ENCODE measurements around the gene GJB6.
"Not testable (repeated sequence)": the region's sequence is repeated elsewhere in the genome, so short reads cannot be mapped to it uniquely, and the experiment has no call there.

GJB6 gene

GRCh38 chr13:20231839-20232555 lies at the start of gene GJB6:
Gene GJB6 (minus strand): TSS chr13:20232319. CDS start chr13:20223480, 8,839 bp downstream.
- DNase-seq (ENCODE audit: low spot score): peak; percentile 18

GRCh38 chr13:20276901-20277300 lies 44.8 kb upstream of the GJB6 start:
- not testable (repeated sequence) for DNase-seq (ENCODE audit: low spot score)

- no peak for DNase-seq (ENCODE audit: low spot score)
Observed at GRCh38 chr13:20274466-20274865, 42.3 kb upstream of the GJB6 start.

GRCh38 chr13:20272588-20273171 lies 40.6 kb upstream of the GJB6 start:
- DNase-seq (ENCODE audit: low spot score): no peak

- no peak for DNase-seq (ENCODE audit: low spot score)
Observed at GRCh38 chr13:20272104-20272503, 40.0 kb upstream of the GJB6 start.

- DNase-seq (ENCODE audit: low spot score): no peak
Observed at GRCh38 chr13:20271441-20271840, 39.3 kb upstream of the GJB6 start.

GRCh38 chr13:20270163-20270865 lies 38.2 kb upstream of the GJB6 start:
- no peak for DNase-seq (ENCODE audit: low spot score)

GRCh38 chr13:20264271-20265018 lies 32.3 kb upstream of the GJB6 start:
- DNase-seq (ENCODE audit: low spot score): no peak

- DNase-seq (ENCODE audit: low spot score): no peak
Observed at GRCh38 chr13:20263393-20264044, 31.4 kb upstream of the GJB6 start.

- no peak for DNase-seq (ENCODE audit: low spot score)
Observed at GRCh38 chr13:20258963-20259288, 26.8 kb upstream of the GJB6 start.

GRCh38 chr13:20258208-20258962 lies 26.3 kb upstream of the GJB6 start:
- no peak for DNase-seq (ENCODE audit: low spot score)

GRCh38 chr13:20254076-20254475 lies 22.0 kb upstream of the GJB6 start:
- DNase-seq (ENCODE audit: low spot score): no peak

GRCh38 chr13:20249913-20250312 lies 17.8 kb upstream of the GJB6 start:
- no peak for DNase-seq (ENCODE audit: low spot score)

GRCh38 chr13:20247963-20248362 lies 15.8 kb upstream of the GJB6 start:
- no peak for DNase-seq (ENCODE audit: low spot score)

GRCh38 chr13:20247403-20247802 lies 15.3 kb upstream of the GJB6 start:
- DNase-seq (ENCODE audit: low spot score): no peak

- no peak for DNase-seq (ENCODE audit: low spot score)
Observed at GRCh38 chr13:20241593-20241992, 9.5 kb upstream of the GJB6 start.

GRCh38 chr13:20239748-20240147 lies 7.6 kb upstream of the GJB6 start:
- no peak for DNase-seq (ENCODE audit: low spot score)

- DNase-seq (ENCODE audit: low spot score): peak; percentile 5
Observed at GRCh38 chr13:20232556-20233277, 598 bp upstream of the GJB6 start.

GRCh38 chr13:20230913-20231838 lies 943 bp downstream of the GJB6 start:
- DNase-seq (ENCODE audit: low spot score): peak; percentile 18

GRCh38 chr13:20227730-20228129 lies 4.4 kb downstream of the GJB6 start:
- no peak for DNase-seq (ENCODE audit: low spot score)

Measured in AG20443 (cell line).